ENCODE results near the gene SMIM45.

DNA sequence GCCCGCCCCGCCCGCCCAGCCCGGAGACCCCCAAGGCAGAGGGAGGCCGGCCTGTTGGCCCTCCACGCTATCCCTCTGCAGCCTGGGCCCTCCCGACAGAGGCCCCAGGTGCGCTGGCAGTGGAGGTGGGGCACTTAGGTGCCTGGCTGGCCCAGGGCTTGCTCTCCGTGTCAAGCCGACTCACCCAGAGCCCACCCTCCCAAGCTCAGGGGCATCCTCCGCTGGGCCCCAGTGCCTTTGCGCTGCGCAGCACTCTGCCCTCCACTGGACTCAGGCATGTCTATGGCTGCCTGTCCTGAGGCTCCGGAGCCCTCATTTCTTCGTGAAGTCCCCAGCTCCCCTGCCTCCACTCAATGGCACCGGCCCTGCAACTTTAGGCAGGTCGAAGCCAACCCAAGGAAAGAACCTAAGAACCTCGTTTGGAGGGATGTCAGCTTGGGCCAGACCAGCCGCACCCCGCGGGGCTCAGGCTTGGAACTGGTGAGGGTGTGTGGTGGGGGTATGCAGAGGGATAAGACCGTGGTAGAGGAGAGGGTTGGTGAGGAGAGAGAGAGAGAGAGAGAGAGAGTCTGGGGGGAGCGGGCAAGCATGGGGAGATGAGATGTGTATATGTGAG lies 6.1 kb downstream of the SMIM45 start:
- TF ChIP-seq, protein P1, sequence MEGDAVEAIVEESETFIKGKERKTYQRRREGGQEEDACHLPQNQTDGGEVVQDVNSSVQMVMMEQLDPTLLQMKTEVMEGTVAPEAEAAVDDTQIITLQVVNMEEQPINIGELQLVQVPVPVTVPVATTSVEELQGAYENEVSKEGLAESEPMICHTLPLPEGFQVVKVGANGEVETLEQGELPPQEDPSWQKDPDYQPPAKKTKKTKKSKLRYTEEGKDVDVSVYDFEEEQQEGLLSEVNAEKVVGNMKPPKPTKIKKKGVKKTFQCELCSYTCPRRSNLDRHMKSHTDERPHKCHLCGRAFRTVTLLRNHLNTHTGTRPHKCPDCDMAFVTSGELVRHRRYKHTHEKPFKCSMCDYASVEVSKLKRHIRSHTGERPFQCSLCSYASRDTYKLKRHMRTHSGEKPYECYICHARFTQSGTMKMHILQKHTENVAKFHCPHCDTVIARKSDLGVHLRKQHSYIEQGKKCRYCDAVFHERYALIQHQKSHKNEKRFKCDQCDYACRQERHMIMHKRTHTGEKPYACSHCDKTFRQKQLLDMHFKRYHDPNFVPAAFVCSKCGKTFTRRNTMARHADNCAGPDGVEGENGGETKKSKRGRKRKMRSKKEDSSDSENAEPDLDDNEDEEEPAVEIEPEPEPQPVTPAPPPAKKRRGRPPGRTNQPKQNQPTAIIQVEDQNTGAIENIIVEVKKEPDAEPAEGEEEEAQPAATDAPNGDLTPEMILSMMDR (conservative IDR thresholded peaks at IDR 0.05; ENCODE audit: low read depth, low read length): no peak
- TF ChIP-seq EZH2phosphoT487 (IDR thresholded peaks at IDR 0.05; ENCODE audit: borderline replicate concordance, low read length): no peak

Measured in PC-3 (cell line).